Mesothelial cell of epicardium (in vitro differentiated cells): ENCODE data around the gene ITIH6. TPM values are rescaled to one million over a fixed set of nuclear protein-coding genes. Genes with fewer than 3 reads are reported as not detected.

ENCODE experiments used
- DNase-seq, 2 experiments: peaks; one replicate each; pipeline ENCODE4 v3.0.0; 2021; ENCODE audit warnings: low spot score in 2 of 2; ENCODE audit not compliant: unreplicated experiment in 2 of 2
- H3K27ac Mint-ChIP-seq: 2 replicates; pipeline ENCODE4 v1.8.0; 2021; ENCODE audit warnings: mixed read lengths
- H3K27me3 Mint-ChIP-seq: 2 replicates; pipeline ENCODE4 v1.8.0; 2021; ENCODE audit warnings: low read depth, mixed read lengths
- H3K36me3 Mint-ChIP-seq: 2 replicates; pipeline ENCODE4 v1.8.0; 2021; ENCODE audit warnings: mixed read lengths
- H3K4me1 Mint-ChIP-seq: 2 replicates; pipeline ENCODE4 v1.8.0; 2021; ENCODE audit warnings: mixed read lengths
- H3K4me3 Mint-ChIP-seq: 2 replicates; pipeline ENCODE4 v1.8.0; 2021; ENCODE audit warnings: mild to moderate bottlenecking, moderate library complexity, mixed read lengths
- H3K9me3 Mint-ChIP-seq: 2 replicates; pipeline ENCODE4 v1.8.0; 2021; ENCODE audit warnings: mixed read lengths
- CTCF ChIP-seq: fragments of 200-600 bp; sonication (generic); IDR thresholded peaks from one replicate; pipeline ENCODE4 v1.5.0; 2021; ENCODE audit warnings: antibody characterized with exemption; ENCODE audit not compliant: unreplicated experiment
- total RNA-seq: library from RNA; stranded (reverse); gene quantifications from 3 replicates; pipeline ENCODE4 v1.2.1, GENCODE V29; 2021

Gene ITIH6
- total RNA-seq, 1 donor from 2014 or later = 0.25 TPM

- H3K36me3 Mint-ChIP-seq = peaks cover 10% of the 10 kb centered on the region
- H3K27ac Mint-ChIP-seq = no peak overlapping the region
- H3K9me3 Mint-ChIP-seq = peaks cover 17% of the 10 kb centered on the region
- no peak for DNase-seq
- peaks cover 9% of the 10 kb centered on the region for H3K4me1 Mint-ChIP-seq
- H3K4me3 Mint-ChIP-seq = no peak overlapping the region
- H3K27me3 Mint-ChIP-seq = no peaks in the 10 kb centered on the region
- no peak for TF ChIP-seq CTCF
Measured at GRCh38 chrX:54819201-54819600, 21.1 kb upstream of the ITIH6 start.

GRCh38 chrX:54818221-54818620 lies 20.2 kb upstream of the ITIH6 start:
- Mint-ChIP-seq H3K4me1 (peaks cover 4% of the 10 kb centered on the region), H3K9me3 (peaks cover 17% of the 10 kb centered on the region), H3K27ac (peak overlapping the region; percentile 84), H3K36me3 (peaks cover 19% of the 10 kb centered on the region), H3K27me3 (no peaks in the 10 kb centered on the region), H3K4me3 (no peak overlapping the region)
- no peak for TF ChIP-seq CTCF
- no peak for DNase-seq

- DNase-seq = no peak
- peaks cover 4% of the 10 kb centered on the region for H3K4me1 Mint-ChIP-seq
- no peak overlapping the region for H3K4me3 Mint-ChIP-seq
Measured at GRCh38 chrX:54817220-54817820, 19.3 kb upstream of the ITIH6 start.

GRCh38 chrX:54812306-54812705 lies 14.3 kb upstream of the ITIH6 start:
- Mint-ChIP-seq H3K4me3 (no peak overlapping the region), H3K27me3 (no peaks in the 10 kb centered on the region), H3K36me3 (peaks cover 36% of the 10 kb centered on the region), H3K9me3 (peaks cover 15% of the 10 kb centered on the region), H3K4me1 (peaks cover 19% of the 10 kb centered on the region), H3K27ac (no peak overlapping the region)
- no peak for TF ChIP-seq CTCF
- no peak for DNase-seq

More at GRCh38 chrX:54817220-54817820, 19.3 kb upstream of the ITIH6 start:
- peaks cover 19% of the 10 kb centered on the region for H3K36me3 Mint-ChIP-seq
- no peaks in the 10 kb centered on the region for H3K27me3 Mint-ChIP-seq
- no peak for TF ChIP-seq CTCF
- H3K27ac Mint-ChIP-seq = peak overlapping the region; percentile 41
- H3K9me3 Mint-ChIP-seq = peaks cover 14% of the 10 kb centered on the region

GRCh38 chrX:54811301-54811885 lies 13.3 kb upstream of the ITIH6 start:
- DNase-seq = no peak
- Mint-ChIP-seq H3K4me3 (peak overlapping the region; percentile 44), H3K27me3 (no peaks in the 10 kb centered on the region), H3K36me3 (peaks cover 35% of the 10 kb centered on the region), H3K9me3 (peaks cover 13% of the 10 kb centered on the region), H3K4me1 (peaks cover 17% of the 10 kb centered on the region), H3K27ac (no peak overlapping the region)
- no peak for TF ChIP-seq CTCF
